Measurements from ENCODE around the gene OMG.

OMG gene

DNA sequence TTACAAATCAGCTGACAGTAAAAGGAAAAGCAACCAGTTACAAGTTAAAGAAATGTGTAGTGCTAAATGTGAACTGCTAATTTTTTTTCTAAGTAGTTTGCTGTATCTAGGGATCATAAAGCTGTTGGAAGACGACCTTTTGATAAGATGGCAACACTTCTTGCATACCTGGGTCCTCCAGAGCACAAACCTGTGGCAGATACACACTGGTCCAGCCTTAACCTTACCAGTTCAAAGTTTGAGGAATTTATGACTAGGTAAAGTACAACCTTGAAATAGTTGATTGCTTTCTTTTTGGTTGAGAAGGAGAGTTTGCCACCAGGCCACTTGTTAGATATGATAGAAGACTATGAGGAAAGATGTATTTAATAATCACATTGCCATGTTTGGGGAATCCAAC, 35.4 kb downstream of the OMG start:
- no peak for DNase-seq

DNA sequence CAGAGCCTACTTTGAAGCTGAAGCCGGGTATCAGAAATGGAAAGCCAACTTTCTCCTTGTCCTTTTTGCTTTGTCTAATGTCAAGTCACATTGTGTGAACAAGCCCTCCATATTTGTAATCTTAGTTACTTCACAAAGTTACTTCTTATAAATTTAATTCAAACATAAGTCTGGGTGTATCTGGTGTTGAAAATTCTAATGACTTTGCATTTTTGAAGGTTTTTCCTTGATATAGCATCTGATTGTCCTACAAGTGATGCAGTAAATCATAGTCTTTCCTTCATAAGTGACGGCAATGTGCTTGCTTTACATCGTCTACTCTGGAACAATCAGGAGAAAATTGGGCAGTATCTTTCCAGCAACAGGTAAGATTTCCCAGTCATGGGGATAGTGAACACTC, 36.9 kb downstream of the OMG start:
- no peak for DNase-seq

DNA sequence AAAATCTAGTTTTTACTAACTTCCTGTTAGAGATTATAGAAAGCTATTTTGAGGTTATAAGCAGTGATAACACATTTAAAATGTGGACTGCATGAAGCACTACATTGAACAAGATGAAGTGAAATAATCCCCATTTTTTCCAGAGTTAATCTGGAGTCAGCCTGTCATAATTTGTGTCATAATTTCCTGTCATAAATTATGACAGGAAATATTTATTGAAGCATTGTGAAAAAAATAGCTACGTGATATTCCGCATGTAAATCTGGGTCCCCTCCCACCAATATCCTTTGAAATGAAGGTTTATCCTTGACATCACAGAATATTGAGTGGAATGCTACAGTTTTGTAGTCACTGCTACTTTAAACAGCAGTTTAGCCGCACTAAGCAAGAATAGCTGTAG, 40.1 kb downstream of the OMG start:
- DNase-seq = no peak

DNA sequence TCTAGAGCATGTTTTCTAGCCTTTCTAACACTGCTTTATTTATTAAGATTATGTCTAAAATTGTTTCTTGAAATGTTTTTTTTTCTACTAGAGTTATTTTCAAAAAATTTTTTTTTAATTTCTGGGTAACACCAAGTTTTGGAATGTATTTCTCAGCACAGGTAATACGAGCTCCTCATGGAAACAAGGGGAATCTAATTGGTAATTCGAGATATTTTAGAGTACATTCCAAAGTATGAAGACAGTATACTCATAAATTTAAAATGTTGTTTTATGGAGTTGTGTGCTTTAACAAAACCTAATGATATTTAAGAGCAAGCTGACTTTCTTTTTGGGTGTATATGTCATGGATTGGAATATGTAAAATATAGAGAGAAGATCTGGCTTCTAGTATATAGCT, 42.4 kb downstream of the OMG start:
- no peak for DNase-seq

DNA sequence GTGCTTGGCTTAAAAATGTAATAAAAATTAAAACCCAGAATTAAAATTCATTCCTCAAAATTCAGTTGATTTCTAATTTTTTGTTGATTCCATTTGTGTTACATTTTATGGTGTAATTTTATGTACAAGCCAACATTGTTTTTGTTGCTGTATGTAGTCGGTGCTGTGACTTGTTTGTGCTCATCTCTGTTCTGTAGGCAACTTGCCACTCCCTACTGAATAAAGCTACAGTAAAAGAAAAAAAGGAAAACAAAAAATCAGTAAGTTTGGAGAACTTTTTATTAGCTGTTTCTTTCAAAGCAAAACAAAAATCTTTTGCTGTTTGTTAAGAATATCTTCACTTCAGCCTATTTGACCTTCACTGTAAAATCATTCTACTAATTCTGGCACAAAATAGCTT, 44.3 kb downstream of the OMG start:
- no peak for DNase-seq

DNA sequence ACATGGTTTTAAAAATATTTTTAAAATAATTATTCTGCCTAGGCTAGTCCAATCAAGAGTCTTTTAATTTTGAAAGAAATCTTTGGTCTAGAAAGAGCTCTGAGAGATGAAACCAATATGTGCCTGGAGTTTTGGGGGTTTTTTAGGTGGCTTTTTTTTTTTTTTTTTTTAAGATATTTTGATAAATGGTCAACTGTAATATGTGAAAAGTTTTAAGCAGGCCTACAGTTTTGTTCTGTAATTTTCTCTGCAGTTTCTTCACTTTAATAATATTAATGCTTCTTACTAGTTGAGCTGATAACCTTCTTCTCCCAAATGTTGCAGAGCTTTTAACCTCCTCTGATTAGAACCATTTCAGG, 45.1 kb downstream of the OMG start:
- DNase-seq = no peak

DNA sequence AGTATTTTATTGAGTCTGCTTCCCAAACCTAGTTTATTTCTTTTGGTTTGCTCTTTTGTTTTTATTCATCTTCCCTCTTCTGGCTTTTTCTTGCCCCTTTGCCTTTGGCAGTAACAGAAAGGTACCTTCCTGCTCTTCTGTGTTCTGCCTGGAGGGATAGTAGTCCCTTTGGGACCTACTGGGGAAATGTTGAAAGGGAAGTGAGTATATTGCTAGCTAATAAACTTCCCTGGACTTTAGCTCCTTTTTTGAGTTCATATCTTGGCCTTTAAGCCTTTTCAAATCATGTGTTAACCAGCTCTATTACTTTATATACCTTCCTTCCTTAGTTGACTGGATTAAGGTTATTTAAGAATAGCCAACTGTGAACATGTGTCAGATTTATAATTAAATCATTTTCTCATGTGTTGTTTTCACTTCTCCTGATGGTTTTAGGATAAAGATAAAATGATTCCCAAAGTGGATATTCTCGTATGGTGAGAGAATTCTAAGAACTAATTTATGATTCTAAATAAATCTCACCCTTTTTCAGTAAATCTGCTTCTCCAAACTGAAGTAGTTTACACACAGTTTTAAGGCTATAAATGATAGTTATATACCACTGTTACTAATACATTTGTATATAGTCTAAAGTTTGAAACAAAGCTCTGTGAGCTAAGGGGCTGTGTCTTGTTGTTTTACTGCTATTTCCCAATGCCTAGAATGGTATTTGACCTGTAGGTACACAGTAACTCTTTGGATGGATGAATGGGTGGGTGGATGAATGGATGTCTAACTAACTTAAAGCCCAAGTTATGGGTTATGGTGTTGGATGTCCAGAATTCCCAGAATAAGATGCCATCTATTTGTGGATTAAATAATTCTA, 45.7 kb downstream of the OMG start:
- DNase-seq = no peak

DNA sequence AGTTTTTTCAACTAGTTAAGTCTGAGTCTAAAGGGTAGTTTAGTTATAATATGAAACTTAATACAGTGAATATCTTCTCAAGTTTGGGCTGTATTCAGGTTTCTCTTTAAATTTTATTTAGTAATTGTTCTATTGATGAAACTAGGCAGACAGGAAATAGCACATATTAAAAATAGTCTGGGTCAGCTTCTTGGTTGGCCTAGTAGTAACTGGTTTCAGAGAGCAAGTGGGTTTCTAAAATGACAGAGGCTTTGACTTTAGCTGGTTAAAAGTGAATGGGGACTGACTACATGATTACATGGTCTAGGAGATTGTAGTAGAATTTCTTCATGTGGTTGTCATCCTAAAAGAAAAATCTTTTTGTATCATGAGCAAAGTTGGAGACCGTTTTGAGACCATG, 46.8 kb downstream of the OMG start:
- no peak for DNase-seq

DNA sequence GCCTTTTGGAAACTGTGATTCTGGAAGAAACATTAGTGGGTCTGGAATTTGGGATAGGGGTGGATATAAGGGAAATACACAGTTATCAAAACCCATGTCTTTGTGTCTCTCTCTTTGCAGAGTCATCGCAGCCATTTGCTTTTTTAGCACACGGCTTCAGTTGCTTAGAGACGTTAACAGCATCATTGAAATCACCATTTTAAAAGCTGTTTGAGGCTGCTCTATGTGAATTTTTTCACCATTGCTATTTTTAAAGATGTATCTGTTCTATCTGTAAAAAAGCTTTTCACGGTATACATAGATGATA, 47.3 kb downstream of the OMG start:
- no peak for DNase-seq

DNA sequence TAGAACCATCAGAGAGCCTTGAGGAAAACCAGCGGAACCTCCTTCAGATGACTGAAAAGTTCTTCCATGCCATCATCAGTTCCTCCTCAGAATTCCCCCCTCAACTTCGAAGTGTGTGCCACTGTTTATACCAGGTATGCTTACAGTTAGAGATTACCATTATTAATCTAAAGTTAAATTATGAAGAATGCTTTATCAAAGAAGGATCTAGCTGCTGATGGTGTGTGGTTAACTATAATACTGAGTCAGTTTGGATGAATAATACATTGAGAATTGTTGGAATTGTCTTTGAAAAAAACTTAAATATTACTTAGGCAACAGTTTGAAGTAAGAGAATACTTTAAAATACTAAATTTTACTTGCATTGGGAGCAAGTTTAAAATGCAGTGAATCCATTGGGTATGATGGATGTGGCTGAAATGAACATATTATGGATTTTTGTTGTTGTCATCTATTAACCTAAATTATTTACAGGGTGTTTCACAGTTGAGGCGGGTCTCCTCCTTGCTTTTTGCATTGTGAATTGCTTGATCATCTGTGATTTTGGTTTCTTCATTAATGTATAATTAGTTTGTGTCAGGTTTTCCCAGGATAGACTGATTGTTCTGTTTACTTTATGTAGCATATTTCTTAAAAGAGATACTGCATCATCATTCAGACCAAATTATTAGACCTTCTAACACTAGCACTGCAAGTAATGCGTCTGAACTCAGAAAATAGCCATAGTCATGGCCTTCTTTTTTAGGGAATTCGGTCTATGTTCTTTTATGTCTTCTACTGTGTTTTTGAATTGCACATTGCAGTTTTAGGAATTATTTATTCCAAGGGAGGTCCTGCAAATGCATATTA, 47.8 kb downstream of the OMG start:
- DNase-seq = no peak

All from femur (tissue), 1 donor.